Superior temporal gyrus (tissue), 1 donor: ENCODE data around the gene MRPL24.
"Not testable (repeated sequence)": the region's sequence is repeated elsewhere in the genome, so short reads cannot be mapped to it uniquely, and the experiment has no call there.

Experiments used
- DNase-seq: peaks from one replicate; pipeline ENCODE4 v3.0.0-alpha.2; 2016; ENCODE audit errors: extremely low spot score

Gene MRPL24

DNA sequence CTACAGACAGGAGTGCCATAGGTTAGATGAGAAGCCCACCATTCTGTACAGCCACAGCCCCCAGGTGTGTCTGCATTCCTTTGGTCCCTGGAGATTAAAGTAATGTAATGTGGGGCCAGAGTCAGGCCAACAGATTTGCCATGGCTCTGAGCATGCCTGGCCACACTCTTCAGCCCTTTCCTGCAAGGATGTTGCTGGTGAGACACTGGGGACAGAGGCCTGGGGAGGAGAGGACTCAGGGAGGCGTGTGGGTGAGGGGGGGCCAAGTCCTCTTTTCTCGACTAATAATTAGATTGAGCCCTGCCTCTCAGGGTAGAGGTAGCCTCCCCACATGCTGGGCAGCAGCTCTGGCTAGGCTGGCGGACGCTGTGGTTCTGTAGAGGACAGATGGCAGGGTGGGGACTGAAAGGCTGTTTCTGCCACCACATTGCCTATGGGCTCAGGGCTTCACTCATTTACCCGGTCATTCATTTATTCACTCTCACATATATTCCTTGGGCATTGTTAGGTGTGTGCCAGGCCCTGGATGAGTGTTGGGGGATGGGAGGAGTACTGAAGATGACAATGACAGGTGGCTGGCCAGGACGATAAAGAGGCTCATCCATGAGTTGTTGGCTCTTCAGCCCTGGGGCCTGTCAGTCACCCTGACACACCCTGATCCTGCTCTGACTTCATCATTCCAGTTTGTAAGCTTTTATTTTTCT is 19.4 kb upstream of the MRPL24 start:
- no peak for DNase-seq

DNA sequence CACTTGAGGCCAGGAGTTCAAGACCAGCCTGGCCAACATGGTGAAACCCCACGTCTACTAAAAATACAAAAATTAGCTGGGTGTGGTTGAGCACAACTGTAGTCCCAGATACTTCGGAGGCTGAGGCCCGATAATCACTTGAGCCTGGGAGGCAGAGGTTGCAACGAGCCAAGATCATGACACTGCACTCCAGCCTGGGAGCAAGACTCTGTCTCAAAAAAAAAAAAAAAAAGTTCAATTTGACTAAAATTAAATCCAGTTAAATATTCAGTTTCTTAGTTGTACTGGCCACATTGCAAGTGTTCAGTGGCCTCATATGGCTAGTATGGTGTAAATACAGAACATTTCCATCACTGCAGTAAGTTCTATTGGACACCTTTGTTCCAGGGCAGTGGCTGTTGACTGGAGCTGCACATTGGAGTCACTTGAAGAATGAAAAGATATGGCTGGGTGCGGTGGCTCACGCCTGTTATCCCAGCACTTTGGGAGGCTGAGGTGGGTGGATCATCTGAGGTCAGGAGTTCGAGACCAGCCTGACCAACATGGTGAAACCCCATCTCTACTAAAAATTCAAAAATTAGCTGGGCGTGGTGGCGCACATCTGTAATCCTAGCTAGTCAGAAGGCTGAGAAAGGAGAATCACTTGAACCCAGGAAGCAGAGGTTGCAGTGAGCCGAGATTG is 16.8 kb upstream of the MRPL24 start:
- DNase-seq = not testable (repeated sequence)

DNA sequence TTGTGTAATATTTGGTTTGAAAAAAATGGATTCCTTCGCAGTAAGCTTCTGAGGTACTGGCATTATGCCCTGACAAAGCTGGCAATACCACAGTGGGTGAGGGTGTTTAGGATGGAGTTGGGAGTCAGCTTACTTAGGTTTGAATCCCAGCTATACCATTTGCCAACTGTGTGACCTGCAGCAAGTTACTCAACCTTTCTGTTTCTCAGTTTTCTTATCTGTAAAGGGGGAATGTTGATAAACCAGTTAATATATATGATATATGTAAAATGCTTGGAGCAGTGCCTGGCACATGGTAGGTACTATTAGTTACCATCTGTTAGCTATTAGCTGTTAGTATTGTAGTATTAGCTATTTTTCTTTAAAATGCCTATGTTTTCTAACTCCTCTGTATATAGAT is 15.5 kb upstream of the MRPL24 start:
- DNase-seq = no peak

DNA sequence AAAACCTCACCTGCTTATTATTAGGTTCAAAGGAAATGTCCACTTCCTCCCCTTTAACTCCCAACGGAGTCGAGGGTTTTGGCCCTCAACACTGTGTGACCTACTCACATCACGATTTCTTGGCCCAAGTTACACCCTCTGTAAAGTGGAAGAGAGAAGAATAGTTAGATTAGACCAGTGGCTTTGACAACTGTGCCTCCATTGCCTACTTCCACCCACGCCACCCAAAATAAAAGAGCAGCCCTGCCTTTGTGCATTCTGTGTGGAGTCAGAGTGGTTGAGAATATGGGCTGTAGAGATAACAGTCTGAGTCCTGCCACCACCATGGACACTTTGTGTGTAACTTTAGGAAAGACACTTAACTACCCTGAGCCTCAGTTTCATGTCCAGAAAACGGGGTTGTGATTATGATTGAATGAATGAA is 14.7 kb upstream of the MRPL24 start:
- no peak for DNase-seq

DNA sequence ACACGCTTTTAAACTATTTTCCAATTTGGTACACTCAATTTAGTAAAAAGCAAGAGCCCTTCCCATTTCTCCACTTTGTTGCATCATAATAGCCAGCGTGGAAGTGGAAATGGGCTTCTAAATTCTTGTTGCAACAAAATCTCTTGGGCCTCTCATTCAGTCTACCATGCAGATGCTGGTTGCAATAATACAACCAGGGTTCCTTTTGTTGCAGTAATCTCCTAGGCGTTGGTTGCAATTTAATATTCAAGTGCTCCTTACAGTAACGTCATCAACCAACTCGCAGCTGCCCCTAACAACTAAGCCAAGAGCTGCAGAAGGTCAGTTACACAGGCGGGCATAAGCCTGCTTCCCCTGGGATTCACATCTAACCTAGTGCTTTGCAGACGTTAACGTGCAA is 13.3 kb upstream of the MRPL24 start:
- DNase-seq = no peak

DNA sequence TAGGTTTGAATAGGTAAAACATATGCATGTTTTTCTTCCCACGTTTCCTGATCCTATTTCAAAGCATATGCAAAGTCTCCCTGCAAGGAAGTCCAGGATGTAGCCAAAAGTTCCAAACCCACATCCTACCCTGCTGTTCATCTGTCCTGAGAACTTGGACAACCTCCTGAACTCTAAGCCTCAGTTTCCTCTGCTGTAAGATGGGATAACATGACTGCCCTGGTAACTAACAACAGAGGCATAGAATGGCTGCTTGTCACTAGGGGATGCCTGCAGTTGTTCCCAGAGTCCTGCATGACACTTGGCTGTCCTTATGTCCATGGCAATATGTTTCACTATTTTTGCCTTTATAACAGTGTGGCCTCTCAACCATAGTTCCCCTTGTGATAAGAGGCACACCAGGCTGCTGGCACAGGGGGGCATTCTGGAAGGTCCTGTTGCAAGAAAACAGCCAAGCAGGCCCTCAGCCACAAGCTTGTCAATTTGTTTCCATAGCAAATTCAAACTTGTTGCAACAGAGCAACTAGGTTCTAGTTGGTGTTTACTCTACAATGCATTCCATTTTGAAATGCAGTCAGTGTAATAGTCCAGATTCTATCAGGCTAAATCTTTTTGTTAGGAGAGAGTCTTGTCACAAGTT is 12.1 kb upstream of the MRPL24 start:
- no peak for DNase-seq

DNA sequence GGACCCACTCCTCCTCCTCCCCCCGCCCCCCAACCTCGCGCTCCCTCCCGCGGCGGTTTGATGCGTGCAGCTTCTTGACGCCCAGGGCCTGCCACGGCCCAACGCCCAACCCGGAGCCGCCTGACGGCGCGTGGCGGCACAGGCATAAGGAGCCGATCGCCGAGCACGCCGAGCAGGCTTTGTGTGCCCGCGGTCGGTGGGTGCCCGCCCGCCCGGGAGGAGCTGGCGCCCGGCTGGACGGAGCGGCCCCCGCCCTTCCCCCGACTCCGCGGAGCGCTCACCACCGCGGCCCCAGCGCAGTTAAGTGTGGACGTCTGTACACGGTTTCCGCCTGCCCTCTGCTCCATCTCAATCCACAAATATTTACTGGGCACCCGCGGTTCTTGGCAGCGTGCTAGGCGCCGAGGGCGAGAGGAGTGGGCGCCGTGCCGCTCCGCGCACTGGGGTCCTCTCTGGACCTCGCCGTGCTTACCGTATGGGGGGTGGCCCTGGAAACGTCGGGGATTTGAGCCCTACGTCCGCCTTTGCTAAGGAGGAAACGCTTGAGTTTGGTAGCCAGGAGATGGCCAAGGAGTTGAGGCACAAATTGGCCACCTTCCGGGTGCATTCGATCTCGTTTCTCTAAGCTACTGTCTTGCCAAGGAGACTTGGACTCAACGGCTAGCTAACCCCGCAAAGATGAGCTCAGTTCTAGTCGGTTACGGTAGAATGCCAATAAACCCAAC is 11.0 kb upstream of the MRPL24 start:
- DNase-seq = peak; percentile 93

DNA sequence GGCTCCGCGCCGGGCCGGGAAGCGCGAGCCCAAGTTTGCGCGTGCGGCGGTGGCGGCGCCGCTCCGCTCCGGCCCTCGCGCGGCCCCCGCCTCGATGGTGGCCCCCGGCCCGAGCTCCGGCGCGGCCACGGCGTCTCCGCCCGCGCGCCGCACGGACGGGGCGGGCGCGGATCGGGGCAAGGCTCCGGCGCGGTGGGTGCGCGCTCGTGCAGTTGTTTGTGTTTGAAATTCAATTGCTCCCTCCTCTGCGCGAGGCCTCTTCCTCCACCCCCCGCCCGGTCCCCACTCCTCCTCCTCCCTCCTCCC is 10.5 kb upstream of the MRPL24 start, which contains the start of gene HDGF:
Gene HDGF (minus strand): TSS at position 225 of the 306 bp plus-strand sequence. CDS start 246 bp downstream, outside the sequence.
- DNase-seq = no peak

DNA sequence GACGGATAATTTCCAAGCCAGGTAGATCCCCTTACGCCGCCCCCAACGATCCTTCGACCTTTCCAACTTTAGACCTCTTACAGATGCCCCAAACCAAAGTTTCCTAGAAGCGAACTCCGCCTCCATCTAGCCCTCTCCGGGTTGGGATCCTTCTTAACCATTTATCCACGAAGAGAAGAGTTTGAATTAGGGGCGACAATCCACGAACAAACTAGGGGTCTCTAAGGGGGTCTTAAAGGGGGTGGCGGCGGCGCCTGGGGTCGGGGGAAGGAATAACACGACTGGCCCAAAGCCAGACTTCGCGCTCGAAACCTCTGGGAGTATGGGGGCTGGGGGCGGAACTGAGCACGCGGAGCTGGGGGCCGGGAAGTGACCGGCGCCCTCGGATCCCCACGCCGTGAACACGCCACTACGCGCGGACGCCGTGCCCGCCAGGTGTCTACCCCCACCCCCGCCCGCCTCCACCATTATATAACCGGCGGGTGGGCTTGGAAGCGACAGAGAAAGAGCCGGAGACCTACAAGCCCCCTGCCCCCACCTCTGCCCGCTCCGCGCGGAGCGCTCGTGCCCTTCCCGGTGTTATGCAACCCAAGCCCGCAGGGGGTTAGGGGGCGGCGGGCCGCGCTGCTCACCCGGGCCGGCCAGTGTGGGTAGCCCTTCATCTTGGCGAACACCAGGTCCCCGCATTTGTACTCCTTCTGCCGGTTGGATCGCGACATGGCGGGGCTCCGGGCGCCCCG is 10.0 kb upstream of the MRPL24 start:
- DNase-seq = peak; percentile 22

DNA sequence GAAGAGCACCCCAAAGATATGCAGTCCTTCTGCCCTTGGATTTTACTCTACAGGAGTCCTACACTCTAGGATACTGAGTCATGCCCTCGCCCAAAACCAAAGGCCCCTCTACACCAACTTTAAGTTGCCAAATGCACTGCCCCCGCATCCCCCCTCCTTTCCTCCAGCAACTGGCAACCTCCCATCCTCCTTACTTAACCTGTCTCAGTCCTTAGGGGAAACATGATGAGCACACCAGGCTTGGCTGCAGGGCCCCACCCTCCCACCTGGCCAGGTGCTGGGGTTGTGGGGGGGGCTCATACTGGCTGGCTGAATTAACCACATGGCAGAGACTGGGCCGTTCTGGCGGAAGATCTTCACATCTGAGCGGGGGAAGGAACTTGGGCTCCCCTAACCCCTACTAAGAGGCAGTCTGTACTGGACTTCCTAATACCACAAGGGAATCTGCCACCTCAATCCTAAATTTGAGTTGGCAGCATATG is 9.3 kb upstream of the MRPL24 start:
- DNase-seq = no peak

DNA sequence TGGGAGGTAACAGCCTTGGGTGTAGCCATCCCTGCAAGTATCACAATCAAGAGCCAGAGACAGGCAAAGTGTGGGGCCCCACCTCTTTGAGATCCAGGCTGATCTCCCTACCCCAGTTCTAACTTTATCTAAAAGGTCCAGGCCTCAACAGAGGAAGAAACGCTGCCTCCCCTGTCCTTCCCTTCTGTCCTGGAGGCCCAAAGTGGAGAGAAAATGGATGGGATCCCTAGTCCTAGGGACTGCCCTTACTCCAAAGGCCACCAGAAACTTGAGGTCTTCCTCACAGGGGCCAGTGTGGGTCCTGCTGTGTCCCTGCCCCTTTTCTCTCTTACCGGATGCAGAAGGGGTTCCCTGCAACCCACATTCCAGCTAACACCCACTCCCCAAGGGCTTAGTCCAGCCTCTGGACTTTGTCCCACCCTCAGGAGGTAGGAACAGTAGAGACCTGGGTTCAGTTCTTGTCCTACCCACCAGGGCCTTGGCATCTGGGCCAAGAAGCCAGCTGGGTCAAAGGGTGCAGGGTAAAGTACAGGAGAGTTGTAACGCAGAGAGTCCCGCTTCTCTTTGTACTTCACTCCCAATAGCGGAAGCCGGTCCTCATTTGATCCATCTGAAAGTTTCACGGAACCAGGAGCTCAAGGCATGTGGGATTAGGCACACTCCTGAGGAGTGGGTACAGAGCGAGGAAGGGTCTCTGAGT is 8.7 kb upstream of the MRPL24 start:
- DNase-seq = no peak

DNA sequence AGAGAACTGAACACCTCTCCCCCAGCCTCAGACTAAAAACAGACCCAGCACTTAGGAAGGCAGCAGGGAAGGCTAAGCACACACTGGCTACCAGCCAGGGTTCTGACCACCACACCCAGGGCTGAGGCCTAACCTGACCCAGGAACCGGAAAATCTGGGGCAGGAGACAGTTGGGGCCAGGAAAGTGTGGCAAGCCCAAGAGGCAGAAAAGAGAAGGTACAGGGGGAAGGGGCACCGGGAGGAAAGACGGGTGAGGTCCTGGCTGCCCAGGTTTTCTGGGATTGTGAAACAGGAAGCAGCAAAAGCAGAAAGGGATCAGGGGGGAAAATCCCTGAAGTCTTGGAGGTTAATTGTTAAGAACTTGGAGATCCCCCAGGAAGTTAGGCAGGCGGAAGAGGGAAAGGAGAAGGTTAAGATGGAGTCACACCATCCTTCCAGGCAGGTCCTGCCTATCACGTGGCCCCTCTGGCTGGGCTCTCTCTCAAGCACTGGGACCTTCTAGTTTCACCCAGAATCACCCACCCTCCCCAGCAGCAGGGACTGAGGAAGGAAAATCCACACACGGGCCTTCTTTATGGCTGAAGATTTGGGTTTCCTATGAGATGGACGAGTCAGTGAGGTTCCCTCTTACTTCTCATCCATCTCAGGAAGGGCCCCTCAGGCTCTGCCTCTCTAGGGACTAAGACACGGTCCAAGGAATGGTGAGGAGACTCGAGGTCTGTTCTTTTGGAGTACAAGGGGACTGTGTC is 8.0 kb upstream of the MRPL24 start:
- peak; percentile 33 for DNase-seq

DNA sequence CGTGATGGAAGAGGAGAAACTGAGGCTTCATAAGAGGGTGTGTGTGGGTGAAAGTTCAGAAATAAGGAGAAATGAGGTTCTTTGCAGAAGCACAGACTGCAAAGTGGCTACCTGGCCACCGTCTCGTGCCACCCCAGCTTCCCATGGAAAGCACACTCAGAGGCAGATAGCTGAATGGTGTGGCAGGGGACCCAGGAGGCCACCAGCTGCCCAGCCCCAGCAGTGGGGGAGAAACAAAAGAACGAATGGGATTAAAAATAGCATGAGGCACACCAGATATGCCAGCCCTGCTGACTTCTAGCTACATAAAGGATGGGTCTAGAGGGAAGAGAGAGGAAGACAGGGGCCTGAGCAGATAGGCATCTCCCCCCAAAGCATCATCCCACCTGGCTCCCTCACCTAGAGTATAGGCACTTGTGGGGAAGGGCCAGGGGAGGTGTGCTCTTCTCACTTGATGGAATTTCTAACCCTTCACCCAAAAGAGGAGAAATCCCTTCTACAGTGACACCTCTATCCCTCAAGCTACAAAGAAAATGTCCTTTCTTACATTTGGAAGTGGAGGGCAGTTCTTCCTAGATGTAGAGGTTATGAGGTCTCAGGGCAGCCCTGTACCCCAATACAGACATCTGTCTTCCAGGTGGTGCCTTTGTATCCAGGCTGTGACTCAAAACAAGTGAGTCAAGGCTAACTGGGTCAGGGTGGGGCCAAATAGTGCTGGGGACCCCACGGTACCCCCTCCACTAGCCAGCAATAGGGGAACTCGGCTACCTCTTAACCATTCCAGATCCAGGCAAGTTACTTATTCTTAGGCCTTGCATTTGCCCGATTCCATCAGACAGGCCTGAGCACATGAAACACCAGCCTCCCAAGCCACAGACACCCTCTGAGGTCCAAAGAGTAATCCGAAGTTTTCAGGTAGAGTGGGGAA is 7.1 kb upstream of the MRPL24 start:
- DNase-seq = peak; percentile 13

DNA sequence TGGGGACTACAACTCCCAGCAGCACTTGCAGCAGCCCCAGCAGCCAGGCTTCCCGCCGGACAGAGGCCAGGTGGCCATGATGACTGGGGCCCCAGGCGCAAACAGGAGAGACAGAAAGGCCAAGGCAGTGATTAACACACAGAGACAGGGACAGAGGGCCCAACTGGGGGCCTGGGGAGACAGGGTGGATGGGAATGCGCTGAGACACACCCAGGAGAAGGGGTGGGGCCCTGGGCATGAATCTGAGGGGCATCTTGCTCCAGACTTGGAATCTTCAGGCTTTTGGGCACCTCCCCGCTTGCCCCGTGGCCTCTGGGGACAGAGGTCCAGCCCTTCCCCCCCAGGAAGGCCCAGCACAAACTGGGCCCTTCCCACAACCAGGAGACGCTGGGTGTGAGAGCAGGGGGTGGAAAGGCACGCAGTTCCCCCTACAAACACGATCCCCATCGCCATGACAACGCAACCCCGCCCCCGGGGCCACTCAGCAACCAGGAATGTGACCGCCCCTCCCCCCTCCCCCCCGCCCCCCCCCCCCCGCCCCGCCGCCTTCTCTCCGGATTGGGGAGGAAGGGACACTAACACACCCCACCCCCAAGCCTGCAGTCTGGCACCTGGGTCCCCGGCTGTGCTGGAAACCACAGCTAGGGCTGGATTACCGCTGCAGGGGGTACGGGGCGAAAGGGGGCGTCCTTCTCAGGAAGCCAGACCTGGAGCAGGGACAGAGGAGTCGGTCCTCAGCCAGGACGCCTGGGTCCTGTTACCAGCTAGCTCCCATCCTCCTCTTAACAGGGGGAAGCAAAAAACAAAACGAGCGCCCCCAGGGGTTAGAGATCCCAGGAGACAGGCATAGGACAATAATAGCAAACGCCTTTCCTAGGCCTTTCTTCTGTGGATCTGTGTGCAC is 6.1 kb upstream of the MRPL24 start:
- DNase-seq = peak; percentile 85

DNA sequence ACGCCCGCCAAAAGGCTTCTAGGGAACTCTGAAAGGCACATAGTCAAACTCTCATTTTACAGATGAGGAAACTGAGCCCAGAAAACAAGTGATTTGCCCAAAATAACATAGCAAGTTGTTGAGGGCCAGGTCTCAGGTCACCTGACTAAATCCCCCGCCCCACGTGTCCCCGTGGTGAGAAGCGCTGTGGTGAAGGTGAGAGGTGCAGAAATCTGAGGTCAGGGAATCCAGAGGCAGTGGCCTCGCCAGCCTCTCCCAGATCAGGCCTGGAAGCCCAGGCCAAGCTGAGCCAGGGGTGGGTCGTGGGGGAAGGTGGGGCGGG is 5.5 kb upstream of the MRPL24 start:
- DNase-seq = no peak

DNA sequence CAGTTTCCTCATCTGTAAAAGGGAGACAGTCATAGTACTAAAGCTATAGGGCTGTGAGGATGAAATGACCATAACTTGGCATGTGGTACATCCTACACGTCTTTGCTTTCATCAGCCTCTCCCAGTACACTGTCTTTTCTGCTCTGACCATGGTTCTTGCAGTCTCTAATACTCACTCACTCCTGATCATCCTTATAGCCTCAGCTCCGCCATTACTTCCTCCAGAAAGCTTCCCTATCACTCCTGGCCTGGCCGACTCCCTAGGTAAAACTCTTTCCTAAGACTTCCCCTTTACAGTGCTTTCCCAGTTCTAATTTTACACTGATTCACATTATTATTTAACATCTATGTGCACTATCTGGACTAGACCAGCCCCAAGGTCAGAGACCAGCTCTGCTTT is 5.0 kb upstream of the MRPL24 start:
- DNase-seq = no peak

DNA sequence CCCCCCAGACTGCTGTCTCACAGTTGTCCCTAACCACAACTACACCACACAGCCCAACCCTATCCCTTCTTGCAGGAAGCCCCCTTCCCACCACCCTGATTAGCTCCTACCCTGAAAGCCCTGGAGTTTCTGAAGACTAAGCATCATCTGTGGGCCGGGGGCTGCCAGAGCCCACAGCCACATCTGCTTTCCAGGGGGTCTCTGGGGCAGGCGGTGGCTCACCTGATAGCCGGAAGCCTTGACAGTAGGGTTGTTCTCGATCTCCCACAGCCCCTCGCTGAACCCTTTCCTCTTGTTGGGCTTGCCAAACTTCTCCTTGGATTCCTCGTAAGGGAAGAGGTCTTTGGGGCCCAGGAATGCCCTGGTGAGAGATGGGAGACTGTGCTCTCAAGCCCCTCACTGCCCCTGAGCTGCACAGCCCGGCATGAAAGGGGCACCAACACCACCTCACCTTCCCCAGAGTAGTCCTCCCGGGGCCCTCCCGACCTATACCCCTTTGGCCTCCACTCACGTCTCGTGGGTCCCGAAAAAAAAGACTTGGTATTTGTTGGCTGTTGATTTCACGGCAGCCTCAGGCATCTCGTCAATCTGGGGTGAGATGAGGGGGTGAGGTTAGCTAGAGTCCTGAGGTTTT is 4.0 kb upstream of the MRPL24 start:
- DNase-seq = no peak

DNA sequence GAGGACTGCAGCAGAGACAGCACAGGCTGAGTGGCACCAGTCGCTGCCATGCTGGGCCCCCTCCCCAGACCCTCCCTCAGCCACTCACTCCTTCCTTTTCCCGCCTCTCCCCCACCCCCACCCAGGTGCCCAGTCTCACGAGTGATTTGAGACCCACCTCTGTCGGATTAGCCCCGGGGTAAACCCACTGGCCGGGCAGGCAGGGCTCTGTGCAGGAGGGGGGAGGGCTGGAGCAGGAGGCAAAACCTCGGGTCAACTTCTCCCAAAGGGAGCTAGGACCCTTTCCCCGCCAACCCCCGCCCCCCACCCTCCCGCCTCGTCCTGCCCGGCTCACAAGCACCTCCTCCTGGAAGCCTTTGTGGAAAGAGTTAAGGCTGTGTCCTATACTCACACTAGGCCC is 3.5 kb upstream of the MRPL24 start:
- DNase-seq = no peak
